ACC112 (cell line): ENCODE results near the gene RERE.

Experiments
- H2AFZ ChIP-seq: fragments of 200-600 bp; sonication (generic); one replicate; pipeline ENCODE4 v1.6.0; 2017; ENCODE audit warnings: antibody characterized with exemption, low read length; ENCODE audit not compliant: unreplicated experiment
- H3K27ac ChIP-seq: fragments of 200-600 bp; sonication (generic); 2 replicates; pipeline ENCODE4 v1.5.1; 2014; ENCODE audit warnings: low read depth, mild to moderate bottlenecking, antibody characterized with exemption, low read length, moderate library complexity
- H3K27me3 ChIP-seq: fragments of 200-600 bp; sonication (generic); 2 replicates; pipeline ENCODE4 v1.6.1; 2014; ENCODE audit warnings: mild to moderate bottlenecking, antibody characterized with exemption, low read length, moderate library complexity, mixed read lengths; ENCODE audit not compliant: insufficient read depth
- H3K36me3 ChIP-seq: fragments of 200-600 bp; sonication (generic); 2 replicates; pipeline ENCODE4 v1.6.1; 2016; ENCODE audit warnings: mild to moderate bottlenecking, antibody characterized with exemption, low read length, moderate library complexity, mixed read lengths; ENCODE audit not compliant: insufficient read depth
- H3K4me1 ChIP-seq: fragments of 200-600 bp; sonication (generic); one replicate; pipeline ENCODE4 v1.6.1; 2016; ENCODE audit warnings: low read length, mixed read lengths; ENCODE audit not compliant: insufficient read depth, unreplicated experiment, control insufficient read depth
- H3K4me3 ChIP-seq: fragments of 200-600 bp; sonication (generic); 2 replicates; pipeline ENCODE4 v1.5.1; 2014; ENCODE audit warnings: mild to moderate bottlenecking, low read depth, low read length
- H3K79me2 ChIP-seq: fragments of 200-600 bp; sonication (generic); one replicate; pipeline ENCODE4 v1.6.0; 2016; ENCODE audit warnings: low read length; ENCODE audit not compliant: control insufficient read depth, unreplicated experiment, insufficient read depth

Gene RERE

DNA sequence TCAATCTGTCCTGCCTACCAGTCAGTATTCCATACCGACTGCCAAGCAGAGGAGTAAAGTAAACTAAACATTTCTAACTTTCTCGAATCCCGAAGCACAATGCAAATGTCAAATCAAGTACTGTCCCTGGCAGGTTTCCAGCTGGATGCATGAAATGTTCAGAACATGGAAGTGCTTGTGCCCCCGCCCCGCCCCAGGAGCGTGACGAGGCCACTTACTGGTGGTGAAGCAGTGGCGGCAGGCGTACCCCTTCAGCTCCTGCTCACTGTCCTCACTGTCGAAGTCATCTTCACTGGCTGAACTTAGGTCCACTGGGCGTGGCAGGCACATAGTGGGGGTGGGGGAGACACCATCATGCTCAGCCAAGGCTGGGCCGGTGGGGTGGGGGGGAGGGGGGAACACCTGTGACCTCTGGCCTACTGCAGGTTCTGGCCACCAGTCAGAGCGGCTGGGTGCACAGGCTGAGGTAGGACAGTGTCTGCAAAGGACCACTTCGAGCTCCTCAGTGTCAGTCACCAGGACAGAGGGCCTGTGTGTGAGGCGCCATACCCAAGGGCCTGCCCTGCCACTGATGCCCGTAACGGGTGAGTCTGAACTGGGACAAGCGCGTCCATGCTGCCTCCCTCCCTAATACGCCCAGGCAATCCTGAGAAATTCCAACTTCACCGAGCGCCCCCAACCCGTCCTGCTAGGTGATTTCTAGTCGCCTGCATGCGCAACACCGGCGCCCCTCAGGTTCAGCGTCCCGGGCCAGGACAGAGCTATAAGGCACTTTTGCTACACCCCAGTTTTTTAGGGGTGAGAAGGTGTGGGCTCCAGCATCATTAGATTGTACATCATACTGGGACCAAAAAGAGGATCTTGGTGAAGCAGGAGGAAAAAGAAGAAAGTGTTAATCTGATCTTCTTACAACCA lies 452.7 kb downstream of the RERE start:
- H3K27me3 ChIP-seq = no peaks in the 10 kb centered on the region
- H3K27ac ChIP-seq = no peak overlapping the region
- no peak overlapping the region for H2AFZ ChIP-seq
- peaks cover 22% of the 10 kb centered on the region; the same call in 1 of the 2 replicates for H3K36me3 ChIP-seq
- peaks cover 21% of the 10 kb centered on the region for H3K79me2 ChIP-seq
- H3K4me1 ChIP-seq = no peaks in the 10 kb centered on the region
- no peak overlapping the region for H3K4me3 ChIP-seq

DNA sequence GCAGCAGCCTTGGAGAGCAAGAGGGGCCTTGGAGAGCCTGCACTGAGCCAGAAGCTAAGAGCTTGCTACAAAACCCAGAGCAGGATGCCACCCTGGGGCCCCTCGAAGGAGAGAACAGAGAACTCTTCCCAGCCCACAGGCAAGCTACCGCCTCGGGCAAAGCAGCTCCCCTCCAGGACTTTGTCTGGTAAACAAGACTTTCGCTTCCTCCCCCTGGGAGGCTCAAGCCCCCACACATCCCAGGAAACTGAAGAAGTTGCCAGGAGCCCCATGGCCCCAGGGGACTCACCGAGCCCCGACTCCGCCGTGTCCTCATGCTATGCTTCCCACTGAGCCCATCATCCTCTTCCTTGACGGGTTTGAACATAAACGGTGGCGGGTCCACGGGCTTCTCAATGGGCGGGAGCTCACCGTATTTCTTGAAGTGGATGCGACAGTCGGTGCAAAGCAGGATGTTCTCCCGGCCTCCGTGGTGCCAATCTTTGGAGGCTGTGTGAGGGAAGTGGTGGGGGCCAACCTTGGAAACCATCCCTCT lies 453.6 kb downstream of the RERE start:
- H3K27ac ChIP-seq = no peak overlapping the region
- no peak overlapping the region for H2AFZ ChIP-seq
- peaks cover 21% of the 10 kb centered on the region for H3K79me2 ChIP-seq
- no peaks in the 10 kb centered on the region for H3K27me3 ChIP-seq
- H3K4me1 ChIP-seq = no peaks in the 10 kb centered on the region
- H3K36me3 ChIP-seq = peaks cover 22% of the 10 kb centered on the region; the same call in 1 of the 2 replicates
- H3K4me3 ChIP-seq = no peak overlapping the region

DNA sequence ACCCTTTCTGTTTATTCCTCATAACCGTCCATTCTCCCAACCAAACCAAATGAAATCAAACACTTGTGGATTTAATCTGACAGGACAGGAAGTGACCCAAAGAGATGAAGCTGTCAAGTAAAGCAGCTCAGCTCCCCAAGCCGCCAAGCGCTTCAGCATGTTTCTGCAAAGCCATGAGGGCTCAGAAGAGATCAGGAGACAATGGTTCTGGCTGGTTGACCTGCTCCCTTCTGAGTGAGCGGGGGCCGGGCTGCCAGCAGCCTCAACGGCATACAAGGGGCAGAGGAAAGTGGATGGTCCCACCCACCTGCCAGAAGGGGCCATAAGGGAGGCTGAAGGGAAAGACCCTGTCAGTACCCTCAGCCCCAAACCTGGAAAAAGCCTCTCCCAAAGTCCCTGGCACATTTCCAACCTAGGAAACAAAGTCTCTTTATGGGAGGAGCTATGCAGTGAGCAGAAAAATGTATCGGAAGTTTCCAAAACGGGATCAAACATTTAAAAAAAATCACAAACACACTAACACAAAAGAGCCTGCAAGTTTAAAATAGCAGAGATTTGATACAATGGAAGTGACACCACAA lies 454.2 kb downstream of the RERE start:
- Histone ChIP-seq H3K4me3 (no peak overlapping the region), H3K4me1 (no peaks in the 10 kb centered on the region), H3K27ac (no peak overlapping the region), H3K36me3 (peaks cover 22% of the 10 kb centered on the region; the same call in 1 of the 2 replicates), H2AFZ (no peak overlapping the region), H3K79me2 (peaks cover 21% of the 10 kb centered on the region), H3K27me3 (no peaks in the 10 kb centered on the region)

DNA sequence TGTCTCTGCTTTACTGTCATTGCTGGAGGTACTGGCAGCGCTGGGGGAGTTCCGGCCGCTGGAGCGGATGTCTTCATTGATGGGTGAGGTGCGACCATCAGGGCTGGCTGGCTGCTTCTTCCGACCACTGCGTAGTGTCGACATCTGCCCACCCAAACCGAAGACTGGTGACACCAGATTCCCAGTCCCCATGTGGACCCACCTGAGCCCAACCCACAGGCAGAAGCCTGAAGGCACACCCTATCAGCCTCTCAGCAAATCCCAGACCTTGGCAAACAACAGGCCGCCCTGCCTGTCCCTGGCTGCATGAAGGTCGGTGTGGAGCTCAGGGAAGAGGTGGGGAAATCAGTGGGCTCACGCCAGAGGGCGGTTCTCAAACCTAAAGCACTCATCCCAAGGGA lies 454.7 kb downstream of the RERE start:
- H3K4me1 ChIP-seq = no peaks in the 10 kb centered on the region
- H3K36me3 ChIP-seq = peaks cover 25% of the 10 kb centered on the region; the same call in 1 of the 2 replicates
- H3K27me3 ChIP-seq = no peaks in the 10 kb centered on the region
- no peak overlapping the region for H3K4me3 ChIP-seq
- peaks cover 18% of the 10 kb centered on the region for H3K79me2 ChIP-seq
- no peak overlapping the region for H3K27ac ChIP-seq
- H2AFZ ChIP-seq = no peak overlapping the region

DNA sequence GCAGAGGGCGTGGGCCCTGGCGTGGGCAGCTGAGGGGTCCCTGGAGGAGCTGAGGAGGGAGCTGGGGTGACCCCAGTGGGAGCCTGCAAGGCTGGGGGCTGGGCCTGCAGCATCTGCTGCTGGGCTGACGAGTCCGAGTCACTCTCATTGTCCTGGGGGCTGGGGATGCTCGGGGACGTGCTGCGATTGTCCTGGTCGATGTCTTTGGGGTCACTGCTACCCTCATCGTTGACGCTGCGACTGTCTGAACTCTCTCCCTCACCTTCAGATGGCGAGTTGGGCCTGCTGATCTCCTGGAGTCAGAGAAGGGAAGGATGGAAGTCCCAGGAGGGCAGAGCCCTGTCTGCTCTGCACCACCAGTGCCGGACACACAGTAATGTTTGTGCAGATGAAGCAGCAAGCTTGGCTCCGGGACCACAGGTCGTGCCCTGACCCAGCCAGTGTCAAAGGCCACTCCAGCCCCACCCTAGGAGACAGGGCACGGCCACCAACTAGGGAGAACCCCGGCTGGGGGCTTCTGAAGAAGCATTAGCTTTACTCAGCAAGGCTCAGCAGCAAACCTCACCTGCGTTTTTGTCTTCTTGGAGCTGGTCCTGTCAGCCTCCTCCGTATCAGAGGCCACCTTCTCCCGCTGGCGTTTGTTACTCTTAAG lies 456.1 kb downstream of the RERE start:
- Histone ChIP-seq H3K27me3 (no peaks in the 10 kb centered on the region), H3K79me2 (peaks cover 7% of the 10 kb centered on the region), H3K36me3 (peaks cover 25% of the 10 kb centered on the region; the same call in 1 of the 2 replicates), H3K4me1 (no peaks in the 10 kb centered on the region), H3K27ac (no peak overlapping the region), H3K4me3 (no peak overlapping the region), H2AFZ (no peak overlapping the region)

DNA sequence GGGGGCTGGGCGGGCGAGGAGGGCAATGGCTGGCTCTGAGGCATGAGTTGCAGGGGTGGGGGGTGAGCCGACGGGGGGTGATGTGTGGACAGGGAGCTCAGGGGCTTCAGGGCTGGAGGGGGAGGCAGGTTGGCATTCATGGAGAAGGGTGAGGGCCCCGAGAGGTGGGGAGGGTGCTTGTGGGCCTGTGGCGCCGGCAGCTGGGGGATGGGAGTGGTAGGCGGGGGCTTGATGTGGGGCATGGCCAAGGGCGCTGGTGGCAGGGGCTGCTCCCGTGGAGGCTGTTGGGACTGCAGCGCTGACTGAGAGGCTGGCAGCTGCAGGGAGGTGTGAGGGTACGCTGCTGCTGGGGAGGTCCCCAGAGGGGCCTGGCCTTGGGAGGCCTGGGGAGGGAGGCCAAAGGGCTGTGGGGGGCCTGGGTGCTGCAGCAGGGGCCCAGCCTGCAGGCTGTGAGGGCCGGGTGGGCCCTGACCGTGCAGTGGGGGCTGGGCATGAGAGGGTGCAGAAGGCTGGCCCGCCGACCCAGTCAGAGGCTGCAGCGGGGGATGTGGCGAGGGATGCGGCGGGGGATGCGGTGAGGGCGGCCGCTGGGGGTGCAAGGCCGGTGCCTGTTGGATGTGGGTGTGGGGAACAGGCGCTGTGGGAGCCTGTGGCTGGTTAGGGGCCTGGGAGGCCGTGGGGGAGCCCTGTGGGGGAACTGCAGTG lies 456.8 kb downstream of the RERE start:
- peaks cover 25% of the 10 kb centered on the region; the same call in 1 of the 2 replicates for H3K36me3 ChIP-seq

DNA sequence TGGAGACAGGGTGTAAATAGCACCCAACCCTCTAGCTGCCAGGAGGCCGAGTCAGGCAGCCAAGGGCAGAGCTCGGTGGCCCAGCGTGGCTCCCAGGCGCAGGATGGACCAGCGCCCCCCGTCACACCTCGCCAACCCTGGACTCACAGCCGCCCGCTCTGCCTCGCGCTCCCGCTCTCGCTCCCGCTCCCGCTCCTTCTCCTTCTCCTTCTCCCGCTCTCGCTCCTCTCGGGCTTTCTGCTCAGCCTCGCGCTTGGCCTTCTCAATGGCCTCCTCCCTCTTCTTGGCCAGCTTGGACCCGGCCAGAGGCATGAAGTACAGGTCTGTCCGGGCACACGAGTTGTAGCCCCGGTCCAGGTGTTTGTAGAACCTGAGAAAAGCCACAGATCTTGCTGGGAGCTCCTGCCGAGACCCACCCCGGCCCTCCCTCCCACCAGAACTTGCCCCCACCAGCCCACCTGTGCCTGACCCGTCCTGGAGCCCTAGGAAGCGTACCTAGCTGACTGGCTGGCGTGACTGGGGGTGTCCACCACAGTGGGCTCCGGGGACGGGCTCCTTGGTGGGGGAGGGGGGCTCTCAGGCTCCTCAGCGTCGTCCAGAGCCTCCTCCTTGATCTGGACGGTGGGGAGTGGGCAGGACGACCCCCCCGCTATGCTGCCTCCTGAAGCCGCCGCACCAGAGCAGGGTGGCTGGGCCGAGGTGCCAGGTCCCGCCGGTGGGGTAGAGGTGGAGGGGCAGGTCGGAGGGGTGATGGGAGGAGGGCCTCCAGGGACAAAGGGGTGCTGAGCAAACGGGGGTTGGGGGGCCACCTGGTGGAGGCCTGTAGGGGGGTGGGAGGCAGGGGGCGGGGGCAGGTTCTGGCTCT lies 457.6 kb downstream of the RERE start:
- no peaks in the 10 kb centered on the region for H3K79me2 ChIP-seq
- peaks cover 21% of the 10 kb centered on the region for H3K36me3 ChIP-seq
- no peaks in the 10 kb centered on the region for H3K27me3 ChIP-seq
- no peaks in the 10 kb centered on the region for H3K4me1 ChIP-seq
- H3K4me3 ChIP-seq = no peak overlapping the region
- no peak overlapping the region for H3K27ac ChIP-seq
- H2AFZ ChIP-seq = no peak overlapping the region

More for the DNA sequence above, 456.8 kb downstream of the RERE start:
- H3K4me3 ChIP-seq = no peak overlapping the region
- H3K27ac ChIP-seq = no peak overlapping the region
- no peaks in the 10 kb centered on the region for H3K27me3 ChIP-seq
- H3K79me2 ChIP-seq = peaks cover 2% of the 10 kb centered on the region
- H2AFZ ChIP-seq = no peak overlapping the region
- H3K4me1 ChIP-seq = no peaks in the 10 kb centered on the region

DNA sequence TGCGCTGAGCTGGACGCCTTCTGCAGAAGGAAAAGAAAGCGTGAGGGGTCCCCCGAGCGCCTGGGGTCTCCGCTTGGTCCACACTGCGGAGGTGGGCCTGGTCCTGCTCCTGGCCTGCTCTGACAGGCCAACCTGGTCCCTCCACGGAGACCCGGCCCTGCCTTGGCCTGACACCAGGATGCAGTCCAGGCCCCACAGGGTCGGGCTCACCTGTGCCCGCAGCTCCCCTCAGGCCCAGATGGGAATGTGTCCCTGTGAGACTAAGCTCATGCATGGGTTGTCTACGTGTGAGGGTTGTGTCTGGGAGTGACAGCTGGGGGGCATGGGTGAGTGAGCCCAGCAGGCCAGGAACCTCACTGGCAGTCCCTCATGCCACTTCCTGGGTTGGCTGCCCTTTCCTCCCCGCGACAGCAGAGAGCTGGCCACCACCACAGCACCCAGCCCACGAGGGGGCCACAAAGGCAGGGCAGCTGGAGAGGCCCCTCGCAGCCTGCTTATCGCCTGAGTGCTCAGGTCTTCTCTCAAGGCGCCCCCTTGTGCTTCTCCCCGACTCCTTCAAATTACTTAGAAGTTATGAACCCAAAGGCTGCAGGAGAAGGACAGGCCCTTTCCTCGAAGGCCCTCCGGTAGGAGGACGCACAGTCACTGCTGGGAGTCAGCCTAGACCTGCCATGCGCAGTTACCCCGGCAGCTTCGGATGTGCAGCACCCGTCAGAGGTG lies 458.4 kb downstream of the RERE start:
- Histone ChIP-seq H3K27me3 (no peaks in the 10 kb centered on the region), H3K79me2 (no peaks in the 10 kb centered on the region), H3K4me1 (no peaks in the 10 kb centered on the region), H3K27ac (no peak overlapping the region), H3K36me3 (peaks cover 24% of the 10 kb centered on the region), H2AFZ (no peak overlapping the region), H3K4me3 (no peak overlapping the region)

DNA sequence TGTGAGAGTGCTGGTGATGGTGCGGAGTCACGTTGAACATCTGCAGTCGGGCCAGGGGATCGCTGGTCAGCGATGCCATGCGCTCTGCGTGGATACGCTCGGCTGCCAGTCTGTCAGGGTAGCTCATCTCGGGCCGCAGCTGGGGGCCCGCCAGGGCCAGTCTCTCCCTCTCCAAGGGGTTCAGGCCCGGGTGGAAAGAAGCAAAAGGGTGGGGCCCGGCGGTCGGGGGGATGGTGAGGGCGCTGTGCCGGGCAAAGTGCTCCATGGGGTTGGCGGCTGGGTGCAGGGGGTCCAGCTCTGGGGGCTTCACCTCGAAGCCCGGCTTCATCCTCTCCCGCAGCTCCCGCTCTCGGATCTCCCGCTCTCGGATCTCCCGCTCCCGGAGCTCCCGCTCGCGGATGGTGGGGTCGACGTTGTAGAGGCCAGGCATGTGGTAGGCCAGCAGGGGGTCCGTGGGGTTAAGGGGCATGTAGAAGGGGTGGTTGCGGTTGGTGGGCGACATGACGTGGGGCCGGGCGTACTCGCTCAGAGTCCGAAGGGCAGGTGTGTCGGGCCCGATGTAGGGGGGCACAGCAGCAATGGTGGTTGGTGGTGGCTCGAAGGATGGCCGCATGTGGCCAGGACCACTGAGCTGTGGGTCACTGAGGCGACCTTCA lies 459.1 kb downstream of the RERE start:
- H3K36me3 ChIP-seq = peaks cover 24% of the 10 kb centered on the region

More for the DNA sequence above, 459.1 kb downstream of the RERE start:
- Histone ChIP-seq H3K27me3 (no peaks in the 10 kb centered on the region), H3K79me2 (no peaks in the 10 kb centered on the region), H3K4me3 (no peak overlapping the region), H3K4me1 (no peaks in the 10 kb centered on the region), H2AFZ (no peak overlapping the region), H3K27ac (no peak overlapping the region)
